K562 (cell line): ENCODE results near the gene IFNA7.
"Not testable (repeated sequence)": the region's sequence is repeated elsewhere in the genome, so short reads cannot be mapped to it uniquely, and the experiment has no call there.

Experiments used
- CCAR2 ChIP-seq: fragments of 200-400 bp; formaldehyde crosslinking; IDR thresholded peaks from 2 replicates; pipeline ENCODE4 v1.6.1; 2017; ENCODE audit warnings: mild to moderate bottlenecking, low read depth, low read length
- HLTF ChIP-seq: fragments of 450-650 bp; IDR thresholded peaks from 2 replicates; pipeline ENCODE4 v1.6.1; 2016

GRCh38 chr9:21212160-21212559 lies 10.2 kb upstream of the IFNA7 start:
- TF ChIP-seq CCAR2, HLTF: not testable (repeated sequence)
